Endothelial cell of umbilical vein (primary cell): ENCODE results near the gene MSH5.

Experiments
- CTCF ChIP-seq, 2 donors: IDR thresholded peaks; 1 replicate in 1 of 2; 2 replicates in 1 of 2; pipeline ENCODE4 v1.5.1; 2011; ENCODE audit warnings: low read length in 2 of 2, mild to moderate bottlenecking in 2 of 2, moderate library complexity in 2 of 2, control low read depth in 1 of 2, inconsistent platforms in 1 of 2, low read depth in 1 of 2; ENCODE audit not compliant: insufficient read depth in 1 of 2; ENCODE audit errors: extremely low read depth in 1 of 2
- EZH2 ChIP-seq: IDR thresholded peaks from 2 replicates; pipeline ENCODE4 v1.6.1; 2012; ENCODE audit warnings: borderline replicate concordance, low read depth, mild to moderate bottlenecking, moderate library complexity, low read length, inconsistent platforms; ENCODE audit not compliant: severe bottlenecking
- MAX ChIP-seq: IDR thresholded peaks from 2 replicates; pipeline ENCODE4 v1.6.1; 2011; ENCODE audit not compliant: insufficient read depth, insufficient read length
- POLR2A ChIP-seq: IDR thresholded peaks from 2 replicates; pipeline ENCODE4 v1.6.1; 2012; ENCODE audit warnings: low read depth, mild to moderate bottlenecking, control low read depth, low read length
- POLR2AphosphoS5 ChIP-seq: IDR thresholded peaks from 2 replicates; pipeline ENCODE4 v1.6.1; 2012; ENCODE audit warnings: low read depth, mild to moderate bottlenecking, control low read depth, low read length, moderate library complexity; ENCODE audit not compliant: insufficient read depth

- TF ChIP-seq CTCF (IDR thresholded peaks at IDR 0.05; ENCODE audit: extremely low read depth in 1 of 2, insufficient read depth in 1 of 2, low read depth in 1 of 2, low read length in 2 of 2) = no peak
- no peak for TF ChIP-seq MAX
- no peak for TF ChIP-seq POLR2A
- TF ChIP-seq EZH2 = no peak
- no peak for TF ChIP-seq POLR2AphosphoS5
These were observed 20.8 kb upstream of the MSH5 start for GRCh38 chr6:31719001-31719400.
